ENCODE results near the gene MMP14.
A peak's percentile ranks its signal among the peaks of the same experiment; 100 is the strongest.

The MMP14 gene

DNA sequence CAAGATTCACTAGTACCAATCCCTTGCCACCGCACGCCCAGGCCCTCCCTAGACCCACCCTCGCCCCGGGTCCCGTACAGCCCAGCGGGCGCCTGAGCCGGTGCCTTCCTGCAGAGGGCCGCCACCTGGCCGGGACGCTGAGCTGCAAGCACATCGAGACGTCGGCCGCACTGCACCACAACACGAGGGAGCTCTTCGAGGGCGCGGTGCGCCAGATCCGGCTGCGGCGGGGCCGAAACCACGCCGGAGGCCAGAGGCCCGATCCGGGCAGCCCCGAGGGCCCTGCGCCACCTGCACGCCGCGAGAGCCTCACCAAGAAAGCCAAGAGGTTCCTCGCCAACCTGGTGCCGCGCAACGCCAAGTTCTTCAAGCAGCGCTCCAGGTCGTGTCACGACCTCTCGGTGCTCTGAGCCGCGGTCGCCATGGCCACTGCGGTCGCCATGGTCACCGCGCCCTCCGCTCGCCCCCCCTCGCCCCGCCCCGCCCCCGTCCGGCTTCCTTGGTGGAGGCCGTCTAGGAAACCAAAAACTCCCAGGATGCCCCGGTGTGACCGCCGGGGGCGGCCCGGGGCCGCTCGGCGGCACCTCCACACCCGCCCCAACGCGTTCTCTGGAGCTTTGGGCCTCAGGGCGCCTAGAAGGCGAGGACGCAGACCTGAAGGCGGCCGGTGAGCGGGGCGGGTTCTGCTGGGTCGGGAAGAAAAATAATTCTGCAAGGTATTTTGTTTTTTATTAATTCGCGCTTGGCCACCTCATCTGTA is 50.3 kb downstream of the MMP14 start:
- peak; percentile 52 for DNase-seq

DNA sequence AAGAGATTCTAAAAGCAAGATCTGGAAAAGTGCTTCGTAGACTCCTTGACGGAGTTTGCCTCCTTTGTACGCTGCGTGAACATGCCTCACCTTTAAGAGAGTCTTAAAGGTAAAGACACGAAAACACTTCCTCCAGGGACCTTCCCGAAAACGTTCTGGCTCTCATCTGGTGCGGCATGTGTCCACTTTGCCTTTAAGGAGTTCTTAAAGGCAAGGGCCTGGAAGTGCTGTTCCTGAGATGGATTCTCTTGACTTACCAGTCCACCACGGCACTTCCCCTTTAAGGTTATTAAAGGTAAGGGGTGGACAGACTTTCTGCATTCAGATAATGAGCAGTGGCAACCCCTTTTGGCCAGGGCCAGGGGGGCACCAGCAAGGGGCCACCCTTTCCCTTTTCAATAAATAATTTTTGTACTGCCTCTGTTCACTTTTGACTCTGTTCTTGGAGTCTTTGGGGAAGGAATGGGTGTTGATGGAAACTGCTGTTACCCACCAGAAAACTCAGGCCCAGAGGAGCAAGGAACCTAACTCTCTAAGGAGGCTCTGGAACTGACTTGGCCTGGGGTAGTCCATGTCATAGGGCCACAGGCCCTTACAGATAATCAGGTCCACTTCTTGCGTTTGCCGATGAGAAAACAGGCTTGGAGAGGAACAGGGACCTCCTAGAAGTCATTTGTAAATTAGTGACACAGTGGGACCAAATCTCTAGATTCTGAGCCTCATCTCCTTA is 51.0 kb downstream of the MMP14 start:
- DNase-seq: peak; percentile 91

DNA sequence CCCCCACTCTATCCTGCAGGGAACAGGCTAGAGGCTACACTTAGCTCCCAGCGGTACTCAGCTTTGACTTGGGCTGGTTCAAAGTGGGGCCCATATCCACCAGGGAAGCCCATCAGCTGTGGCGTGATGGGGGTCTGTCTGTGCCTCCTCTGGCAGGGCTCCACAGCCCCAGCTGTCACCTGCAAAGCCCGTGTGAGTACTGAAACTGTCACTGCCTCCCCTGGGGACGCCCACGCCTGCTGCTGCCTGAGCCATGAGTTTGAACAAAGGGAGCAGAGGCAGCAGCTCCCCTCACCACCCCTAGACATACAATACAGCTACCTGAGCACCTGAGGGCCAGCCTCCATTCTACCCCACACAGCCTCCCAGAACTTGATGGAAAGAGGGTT is 51.6 kb downstream of the MMP14 start:
- DNase-seq: no peak

- DNase-seq: no peak
Observed at GRCh38 chr14:22888662-22889061, 52.3 kb downstream of the MMP14 start.

GRCh38 chr14:22890416-22890815 is 54.0 kb downstream of the MMP14 start:
- no peak for DNase-seq

- no peak for DNase-seq
Observed at GRCh38 chr14:22892488-22892887, 56.1 kb downstream of the MMP14 start.

- no peak for DNase-seq
Observed at GRCh38 chr14:22893706-22894105, 57.3 kb downstream of the MMP14 start.

- DNase-seq: no peak
Observed at GRCh38 chr14:22895402-22895801, 59.0 kb downstream of the MMP14 start.

- DNase-seq: no peak
Observed at GRCh38 chr14:22896356-22896755, 60.0 kb downstream of the MMP14 start.

- DNase-seq: no peak
Observed at GRCh38 chr14:22896760-22897159, 60.4 kb downstream of the MMP14 start.

DNA sequence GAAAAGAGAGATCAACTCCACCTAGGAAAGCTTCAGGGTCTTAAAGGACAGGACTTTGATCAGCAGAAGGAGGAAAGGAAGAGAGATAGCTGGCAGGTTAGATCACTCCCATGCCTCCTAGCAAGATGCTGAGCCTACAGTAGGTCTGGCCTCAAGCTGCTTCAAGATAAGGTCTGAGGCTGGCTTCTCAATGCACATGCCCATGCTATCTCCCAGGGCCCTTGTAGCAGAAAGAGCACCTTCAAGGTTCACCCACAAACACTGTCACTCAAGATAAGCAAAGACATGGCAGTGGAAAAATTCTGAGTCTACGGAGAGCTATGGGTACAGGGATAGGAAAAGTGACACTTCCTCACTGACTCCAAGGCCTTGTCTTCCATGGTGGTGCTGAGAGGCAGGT is 61.0 kb downstream of the MMP14 start:
- no peak for DNase-seq
